ENCODE measurements around the gene GPX4.

GPX4 gene

GRCh38 chr19:1130771-1131717 lies 27.2 kb downstream of the GPX4 start:
- Histone ChIP-seq H3K9me3 (ENCODE audit: control insufficient read depth, insufficient read depth, low read length) (no peaks in the 10 kb centered on the region), H3K4me1 (ENCODE audit: insufficient read depth, low read length) (no peaks in the 10 kb centered on the region; the same call in 1 of the 2 replicates), H3K9ac (ENCODE audit: low read depth, low read length) (peak overlapping the region; percentile 62), H3K36me3 (ENCODE audit: insufficient read depth, low read length) (no peaks in the 10 kb centered on the region)

DNA sequence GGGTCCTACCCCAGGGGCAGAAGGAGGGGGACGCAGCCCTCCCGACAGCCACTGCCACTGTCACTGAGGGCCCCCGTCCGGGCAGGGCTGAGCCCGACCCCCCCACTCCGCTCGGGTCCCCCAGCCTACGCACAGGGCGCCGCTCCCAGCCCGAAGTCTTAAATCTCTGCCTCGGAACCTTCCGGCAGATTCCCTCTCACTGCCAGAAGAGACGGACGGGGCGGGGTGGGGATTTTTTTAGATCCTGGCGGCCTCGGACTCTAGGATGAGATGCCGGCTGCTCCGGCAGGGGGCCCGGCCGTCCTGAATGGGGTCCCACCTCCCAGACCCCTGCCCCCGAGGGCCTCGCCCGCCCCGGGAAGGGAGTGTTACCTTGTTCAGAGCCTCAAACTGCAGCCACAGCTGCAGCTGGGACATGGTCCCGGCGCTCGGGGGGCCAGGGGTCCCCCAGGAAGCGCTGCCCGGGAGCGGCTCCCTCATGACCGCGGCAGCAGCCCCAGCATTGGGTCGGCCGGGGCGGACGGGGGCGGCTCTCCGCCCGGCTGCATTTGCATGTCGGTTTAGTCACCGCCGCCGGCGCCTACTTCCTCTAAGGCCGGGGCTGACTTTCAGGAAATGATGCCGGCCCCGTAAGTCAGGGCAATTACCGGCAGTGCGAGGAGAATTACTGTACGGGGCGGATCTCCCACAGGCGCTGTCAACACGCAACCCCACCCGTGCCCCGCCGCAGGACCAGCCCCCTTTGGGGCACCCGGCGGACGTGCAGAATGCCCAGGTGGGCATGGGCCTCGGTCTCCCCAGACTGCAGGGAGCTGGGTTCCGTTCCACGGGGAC lies 28.1 kb downstream of the GPX4 start:
- Histone ChIP-seq H3K36me3 (ENCODE audit: insufficient read depth, low read length) (no peaks in the 10 kb centered on the region), H3K4me1 (ENCODE audit: insufficient read depth, low read length) (no peaks in the 10 kb centered on the region; the same call in 1 of the 2 replicates), H3K9ac (ENCODE audit: low read depth, low read length) (peak overlapping the region; percentile 62), H3K9me3 (ENCODE audit: control insufficient read depth, insufficient read depth, low read length) (no peaks in the 10 kb centered on the region)

DNA sequence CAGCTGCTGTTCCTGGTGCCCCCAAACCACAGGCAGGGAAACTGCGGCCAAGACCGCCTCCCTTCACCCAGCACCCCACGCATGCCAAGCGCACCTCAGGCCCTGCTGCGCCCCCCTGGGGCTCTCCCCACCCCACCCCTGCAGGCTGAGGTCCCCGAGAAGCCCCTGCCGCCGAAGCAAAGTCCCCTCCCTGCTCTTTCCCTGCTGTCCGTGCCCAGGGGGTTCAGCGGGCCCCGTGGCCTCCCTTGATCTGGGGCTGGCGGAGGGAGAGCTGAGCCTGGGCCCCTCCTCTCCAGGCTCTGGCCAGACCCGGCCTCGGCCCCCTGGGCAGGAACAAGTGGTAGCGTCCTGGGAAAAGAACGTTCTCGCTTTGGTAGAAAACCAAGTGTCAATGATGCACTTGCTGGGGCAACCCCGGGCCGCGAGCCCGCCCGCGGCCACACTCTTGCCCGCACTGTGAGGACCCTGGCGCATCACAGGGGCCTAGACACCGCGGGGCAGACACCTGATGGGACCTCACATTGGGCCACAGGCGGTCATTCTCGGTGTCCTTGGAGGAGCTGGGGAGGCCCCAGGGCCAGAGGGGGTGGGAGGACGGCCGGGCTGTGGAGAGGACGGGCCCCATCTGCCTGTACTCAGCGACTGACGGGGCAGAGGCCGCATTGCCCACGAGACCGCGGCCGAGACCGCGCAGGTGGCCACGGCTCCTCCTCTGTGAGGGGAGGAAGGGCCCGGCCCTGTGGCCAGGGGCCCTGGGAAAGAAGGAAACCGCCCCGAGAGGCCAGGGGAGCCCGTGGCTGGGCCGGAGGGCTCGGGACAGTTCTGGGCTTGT lies 29.0 kb downstream of the GPX4 start:
- Histone ChIP-seq H3K4me1 (ENCODE audit: insufficient read depth, low read length) (no peaks in the 10 kb centered on the region; the same call in 1 of the 2 replicates), H3K9ac (ENCODE audit: low read depth, low read length) (peak overlapping the region; percentile 62), H3K9me3 (ENCODE audit: control insufficient read depth, insufficient read depth, low read length) (no peaks in the 10 kb centered on the region), H3K36me3 (ENCODE audit: insufficient read depth, low read length) (no peaks in the 10 kb centered on the region)

GRCh38 chr19:1133471-1133929 lies 29.7 kb downstream of the GPX4 start:
- Histone ChIP-seq H3K9ac (ENCODE audit: low read depth, low read length) (peak overlapping the region; percentile 62; the same call in 1 of the 2 replicates), H3K9me3 (ENCODE audit: control insufficient read depth, insufficient read depth, low read length) (no peaks in the 10 kb centered on the region), H3K36me3 (ENCODE audit: insufficient read depth, low read length) (no peaks in the 10 kb centered on the region), H3K4me1 (ENCODE audit: insufficient read depth, low read length) (no peaks in the 10 kb centered on the region; the same call in 1 of the 2 replicates)

GRCh38 chr19:1134431-1134830 lies 30.6 kb downstream of the GPX4 start:
- H3K4me1 ChIP-seq (ENCODE audit: insufficient read depth, low read length), result no peaks in the 10 kb centered on the region; the same call in 1 of the 2 replicates
- H3K36me3 ChIP-seq (ENCODE audit: insufficient read depth, low read length), result no peaks in the 10 kb centered on the region
- no peak overlapping the region for H3K9ac ChIP-seq (ENCODE audit: low read depth, low read length)
- no peaks in the 10 kb centered on the region for H3K9me3 ChIP-seq (ENCODE audit: control insufficient read depth, insufficient read depth, low read length)

- Histone ChIP-seq H3K36me3 (ENCODE audit: insufficient read depth, low read length) (no peaks in the 10 kb centered on the region), H3K9me3 (ENCODE audit: control insufficient read depth, insufficient read depth, low read length) (no peaks in the 10 kb centered on the region), H3K4me1 (ENCODE audit: insufficient read depth, low read length) (no peaks in the 10 kb centered on the region; the same call in 1 of the 2 replicates), H3K9ac (ENCODE audit: low read depth, low read length) (no peak overlapping the region)
These were observed 31.7 kb downstream of the GPX4 start for GRCh38 chr19:1135454-1135853.

GRCh38 chr19:1136201-1136600 lies 32.4 kb downstream of the GPX4 start:
- Histone ChIP-seq H3K9ac (ENCODE audit: low read depth, low read length) (no peak overlapping the region), H3K4me1 (ENCODE audit: insufficient read depth, low read length) (no peaks in the 10 kb centered on the region; the same call in 1 of the 2 replicates), H3K36me3 (ENCODE audit: insufficient read depth, low read length) (no peaks in the 10 kb centered on the region), H3K9me3 (ENCODE audit: control insufficient read depth, insufficient read depth, low read length) (no peaks in the 10 kb centered on the region)

- no peaks in the 10 kb centered on the region for H3K36me3 ChIP-seq (ENCODE audit: insufficient read depth, low read length)
- H3K9ac ChIP-seq (ENCODE audit: low read depth, low read length), result no peak overlapping the region
- no peaks in the 10 kb centered on the region for H3K9me3 ChIP-seq (ENCODE audit: control insufficient read depth, insufficient read depth, low read length)
- no peaks in the 10 kb centered on the region; the same call in 1 of the 2 replicates for H3K4me1 ChIP-seq (ENCODE audit: insufficient read depth, low read length)
These were observed 33.0 kb downstream of the GPX4 start for GRCh38 chr19:1136621-1137317.

GRCh38 chr19:1138121-1138520 lies 34.3 kb downstream of the GPX4 start:
- Histone ChIP-seq H3K36me3 (ENCODE audit: insufficient read depth, low read length) (no peaks in the 10 kb centered on the region), H3K4me1 (ENCODE audit: insufficient read depth, low read length) (no peaks in the 10 kb centered on the region; the same call in 1 of the 2 replicates), H3K9ac (ENCODE audit: low read depth, low read length) (no peak overlapping the region), H3K9me3 (ENCODE audit: control insufficient read depth, insufficient read depth, low read length) (no peaks in the 10 kb centered on the region)

- Histone ChIP-seq H3K4me1 (ENCODE audit: insufficient read depth, low read length) (no peaks in the 10 kb centered on the region), H3K9ac (ENCODE audit: low read depth, low read length) (no peak overlapping the region), H3K9me3 (ENCODE audit: control insufficient read depth, insufficient read depth, low read length) (no peaks in the 10 kb centered on the region), H3K36me3 (ENCODE audit: insufficient read depth, low read length) (no peaks in the 10 kb centered on the region)
These were observed 35.3 kb downstream of the GPX4 start for GRCh38 chr19:1139126-1139525.

GRCh38 chr19:1140272-1141027 lies 36.7 kb downstream of the GPX4 start:
- H3K9me3 ChIP-seq (ENCODE audit: control insufficient read depth, insufficient read depth, low read length), result no peaks in the 10 kb centered on the region
- no peaks in the 10 kb centered on the region for H3K4me1 ChIP-seq (ENCODE audit: insufficient read depth, low read length)
- H3K36me3 ChIP-seq (ENCODE audit: insufficient read depth, low read length), result no peaks in the 10 kb centered on the region
- no peak overlapping the region for H3K9ac ChIP-seq (ENCODE audit: low read depth, low read length)

DNA sequence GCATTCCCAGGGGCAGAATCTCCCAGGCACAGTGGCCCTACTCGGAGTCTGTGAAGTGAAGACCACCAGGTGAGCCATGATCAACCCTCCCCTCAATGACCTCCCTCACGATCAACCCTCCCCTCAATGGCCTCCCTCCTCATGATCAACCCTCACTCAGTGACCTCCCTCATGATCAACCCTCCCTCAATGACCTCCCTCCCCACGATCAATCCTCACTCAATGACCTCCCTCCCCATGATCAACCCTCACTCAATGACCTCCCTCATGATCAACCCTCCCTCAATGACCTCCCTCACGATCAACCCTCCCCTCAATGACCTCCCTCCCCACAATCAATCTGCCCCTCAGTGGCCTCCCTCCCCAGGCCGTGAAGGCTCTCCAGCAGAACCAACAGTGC lies 38.1 kb downstream of the GPX4 start:
- no peaks in the 10 kb centered on the region for H3K4me1 ChIP-seq (ENCODE audit: insufficient read depth, low read length)
- no peak overlapping the region for H3K9ac ChIP-seq (ENCODE audit: low read depth, low read length)
- no peaks in the 10 kb centered on the region for H3K9me3 ChIP-seq (ENCODE audit: control insufficient read depth, insufficient read depth, low read length)
- H3K36me3 ChIP-seq (ENCODE audit: insufficient read depth, low read length), result no peaks in the 10 kb centered on the region
